ENCODE measurements around the gene C10orf95. TPM values are rescaled to one million over a fixed set of nuclear protein-coding genes. Genes with fewer than 3 reads are reported as not detected.

The C10orf95 gene, protein sequence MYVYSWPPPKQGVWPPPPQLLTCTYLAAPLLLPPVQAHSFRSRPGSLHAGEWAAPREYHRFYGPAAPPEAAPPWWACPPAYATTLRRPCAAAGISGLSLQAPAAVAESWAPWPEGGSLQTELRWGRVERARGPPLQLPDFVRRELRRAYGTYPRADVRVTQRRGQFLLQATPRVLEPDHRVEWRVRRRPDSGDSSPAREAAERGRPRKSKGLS
- 0.09 to 0.20 TPM (median 0.14 TPM) in 5 replicates for total RNA-seq (2022; extraction: Qiagen RNA extraction)

DNA sequence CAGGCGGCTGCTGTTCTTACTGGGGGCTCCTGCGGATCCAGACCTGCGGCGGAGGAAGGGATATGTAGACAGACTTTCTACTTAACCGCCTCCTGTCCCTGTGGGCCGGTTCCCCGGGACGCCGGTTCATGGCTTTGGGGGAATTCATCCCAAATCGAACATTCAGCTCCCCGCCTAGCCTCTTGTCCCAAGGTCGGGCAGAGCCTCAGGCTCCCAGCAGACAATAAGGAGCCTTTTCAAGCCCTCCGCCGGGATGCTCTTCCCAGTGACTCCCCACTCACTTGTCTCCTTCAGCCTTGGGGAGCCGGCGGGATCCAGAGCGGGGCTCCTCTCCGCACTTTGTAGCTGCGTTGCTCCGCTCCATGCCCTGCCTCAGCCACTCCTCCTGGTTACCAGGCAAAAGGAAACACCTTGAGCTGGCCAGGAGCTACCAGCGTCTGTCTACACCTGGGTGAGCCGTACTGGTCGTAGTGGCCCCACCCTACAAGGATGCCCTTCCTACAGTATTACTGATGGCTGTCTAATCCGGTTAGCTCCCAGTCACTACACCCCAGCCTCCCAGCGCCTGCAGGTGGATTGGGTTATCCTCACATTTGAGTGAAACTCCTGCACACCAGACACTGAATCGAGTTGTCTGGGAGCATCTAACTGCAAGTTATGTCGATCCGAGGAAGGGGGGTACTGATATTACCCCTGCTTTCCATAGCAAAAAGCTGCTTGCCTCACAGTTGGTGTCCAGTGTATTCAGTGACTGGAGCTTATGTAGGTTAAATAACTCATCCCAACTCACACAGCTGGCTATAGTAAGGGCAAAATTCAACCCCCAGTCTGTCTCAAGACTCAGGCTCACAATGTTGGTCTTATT, at the start of gene C10orf95:
Gene C10orf95, minus strand, starts transcription at position 439 of the 865 bp plus-strand sequence. CDS start 450 bp downstream, outside the sequence.

DNA sequence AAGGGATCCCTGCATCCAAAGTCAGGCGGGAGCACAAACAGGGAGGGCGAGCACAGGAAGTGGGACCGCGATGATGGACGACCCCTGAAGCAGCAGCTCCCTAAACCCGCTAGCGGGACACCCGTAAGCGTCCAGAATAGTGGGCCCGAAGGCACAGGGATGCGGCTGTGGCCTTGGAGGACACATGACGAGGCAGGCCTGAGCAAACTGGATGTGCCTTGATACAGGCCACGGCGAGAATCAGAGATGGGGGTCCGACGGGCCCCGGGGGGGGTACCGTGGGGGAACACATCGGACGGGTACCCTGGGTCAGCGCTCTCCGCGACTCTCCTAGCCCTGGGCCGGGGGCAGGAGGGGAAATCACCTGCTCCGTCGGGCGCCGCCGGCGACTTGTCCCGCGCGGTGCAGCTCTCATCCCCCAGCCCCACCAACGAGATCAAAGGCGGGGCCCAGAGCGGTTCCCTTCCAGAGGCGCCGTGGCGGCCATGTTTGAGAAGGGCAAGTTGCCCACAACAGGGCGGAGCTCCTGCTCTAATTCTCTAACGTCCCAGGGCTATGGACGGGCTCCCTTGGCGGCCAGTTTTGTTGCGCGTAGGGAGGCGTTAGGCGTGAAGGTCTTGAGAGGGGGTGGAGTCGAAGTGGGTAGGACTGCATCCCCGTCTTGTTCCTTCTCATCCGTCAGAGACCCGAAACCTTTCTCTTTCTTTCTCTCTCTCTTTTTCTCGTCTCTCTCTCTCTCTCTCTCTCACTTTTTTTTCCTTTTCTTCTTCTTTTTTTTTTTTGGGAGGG, 19.0 kb downstream of the C10orf95 start, which contains the start of gene CUEDC2:
Gene CUEDC2, minus strand, starts transcription at position 413 of the 789 bp plus-strand sequence. CDS start 7,386 bp downstream, outside the sequence.

DNA sequence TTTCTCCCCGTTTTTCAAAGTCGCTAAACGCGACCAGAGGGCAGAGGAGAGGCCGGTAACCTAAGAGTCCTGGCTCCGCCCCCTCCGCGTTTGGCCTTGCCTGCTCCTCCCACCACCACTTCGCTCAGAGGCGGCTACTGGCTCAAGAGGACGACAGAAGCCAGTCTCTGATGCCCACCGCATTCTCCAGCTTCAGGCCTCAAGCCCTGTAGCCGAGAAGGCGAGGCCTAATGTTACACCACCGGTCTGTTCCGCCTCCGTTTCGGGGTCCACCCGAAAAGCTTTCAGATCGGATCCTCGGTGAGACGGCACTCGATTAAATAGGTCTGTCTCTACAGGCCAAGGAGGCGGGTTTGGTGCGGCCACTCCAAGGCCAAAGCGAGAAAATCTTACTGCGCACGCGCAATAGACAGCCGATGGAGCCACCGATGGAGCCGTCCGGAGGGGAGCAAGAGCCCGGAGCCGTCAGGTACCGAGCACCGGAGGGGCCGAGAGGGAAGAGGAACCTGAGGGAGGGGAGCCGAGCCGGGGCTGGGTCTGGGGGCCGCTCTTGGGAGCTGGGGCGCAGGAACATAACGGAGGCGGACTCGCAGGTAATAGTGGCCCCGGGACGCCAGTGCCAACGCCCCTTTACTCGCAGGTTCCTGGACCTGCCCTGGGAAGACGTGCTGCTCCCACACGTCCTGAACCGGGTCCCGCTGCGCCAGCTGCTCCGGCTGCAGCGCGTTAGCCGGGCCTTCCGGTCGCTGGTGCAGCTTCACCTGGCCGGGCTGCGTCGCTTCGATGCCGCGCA, 30.4 kb downstream of the C10orf95 start, which contains the start of gene FBXL15:
Gene FBXL15, plus strand, starts transcription at position 123 of the 793 bp plus-strand sequence. Its CDS starts 294 bp downstream, at position 417.

DNA sequence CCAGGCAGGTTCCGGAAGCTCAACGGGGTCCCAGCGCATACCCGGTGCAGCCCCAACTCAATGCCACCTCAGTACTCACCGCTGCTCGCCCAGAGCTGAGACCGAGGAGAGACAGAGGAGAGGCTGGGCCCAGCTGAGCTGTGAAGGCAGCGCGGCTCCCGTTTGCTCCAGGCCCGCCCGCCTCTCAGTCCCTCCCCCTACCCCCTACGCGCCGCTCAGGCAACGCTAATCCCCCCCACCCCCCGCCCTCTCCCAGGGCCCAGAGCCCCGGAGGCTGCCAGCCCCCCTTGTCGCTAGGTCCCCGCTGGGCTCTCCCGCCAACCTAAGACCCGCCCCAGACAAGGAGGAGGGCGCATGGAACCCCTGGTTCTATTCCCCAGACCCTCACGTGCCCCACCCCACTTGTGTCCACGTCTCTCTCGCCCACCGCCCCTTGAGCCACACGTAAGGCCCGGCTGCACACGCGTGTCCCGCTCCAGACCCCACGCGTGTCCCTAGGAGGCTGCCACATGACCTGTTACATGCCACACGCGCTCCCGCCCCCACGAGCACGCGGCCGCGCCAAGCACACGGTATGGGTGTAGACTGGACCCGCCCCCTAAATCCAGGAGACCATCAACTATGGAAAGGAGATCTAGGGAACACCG, 32.6 kb downstream of the C10orf95 start, which contains the start of gene PSD:
Gene PSD, minus strand, starts transcription at position 164 of the 647 bp plus-strand sequence. CDS start 1,747 bp downstream, outside the sequence.

Other genes starting within 250 kb of the C10orf95 start
- gene ELOVL3, start 225.2 kb downstream of the C10orf95 start, total RNA-seq (2022; extraction: Qiagen RNA extraction), result 0.29 to 0.46 TPM (median 0.33 TPM) in 5 replicates
- gene PITX3, start 210.0 kb downstream of the C10orf95 start, total RNA-seq (2022; extraction: Qiagen RNA extraction), result 0.63 to 1.4 TPM (median 1.2 TPM) in 5 replicates
- 23.7 to 27.6 TPM (median 24.7 TPM) in 5 replicates for gene GBF1, start 206.0 kb downstream of the C10orf95 start, total RNA-seq (2022; extraction: Qiagen RNA extraction)
- gene NFKB2, start 55.8 kb downstream of the C10orf95 start, total RNA-seq (2022; extraction: Qiagen RNA extraction), result 36.8 to 61.2 TPM (median 49.2 TPM) in 5 replicates
- gene PSD, start 32.8 kb downstream of the C10orf95 start, total RNA-seq (2022; extraction: Qiagen RNA extraction), result 0.25 to 0.78 TPM (median 0.43 TPM) in 5 replicates
- 5.5 to 10.7 TPM (median 8.3 TPM) in 5 replicates for gene FBXL15, start 30.7 kb downstream of the C10orf95 start, total RNA-seq (2022; extraction: Qiagen RNA extraction)
- 60.2 to 67.8 TPM (median 64.1 TPM) in 5 replicates for gene CUEDC2, start 19.0 kb downstream of the C10orf95 start, total RNA-seq (2022; extraction: Qiagen RNA extraction)
- 87.0 to 104 TPM (median 93.8 TPM) in 5 replicates for gene ACTR1A, start 51.2 kb upstream of the C10orf95 start, total RNA-seq (2022; extraction: Qiagen RNA extraction)
- 5.8 to 8.0 TPM (median 7.3 TPM) in 5 replicates for gene SUFU, start 52.4 kb upstream of the C10orf95 start, total RNA-seq (2022; extraction: Qiagen RNA extraction)
- 45.3 to 51.3 TPM (median 46.2 TPM) in 5 replicates for gene TRIM8, start 192.9 kb upstream of the C10orf95 start, total RNA-seq (2022; extraction: Qiagen RNA extraction)